ENCODE measurements around the gene ZNF668.
A peak's percentile ranks its signal among the peaks of the same experiment; 100 is the strongest.
"Not testable (repeated sequence)": the region's sequence is repeated elsewhere in the genome, so short reads cannot be mapped to it uniquely, and the experiment has no call there.

Gene ZNF668

DNA sequence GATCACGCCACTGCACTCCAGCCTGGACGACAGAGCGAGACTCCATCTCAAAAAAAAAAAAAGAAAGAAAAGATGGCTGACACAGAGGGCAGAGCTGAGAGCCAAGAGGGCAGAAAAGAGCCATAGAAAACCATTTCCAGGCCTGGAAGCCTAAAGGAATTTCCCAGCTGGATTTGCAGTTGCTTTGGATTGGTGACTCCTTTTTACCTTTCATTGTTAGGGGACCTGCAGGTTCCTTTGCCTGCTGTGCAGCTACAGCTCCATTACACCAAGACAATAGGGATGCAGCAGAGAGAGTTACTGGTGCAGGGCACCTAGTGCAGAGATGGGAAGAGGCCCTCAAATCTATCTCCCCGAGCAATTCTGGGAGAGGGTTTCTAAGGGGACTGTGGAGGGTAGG, 18.4 kb downstream of the ZNF668 start:
- ATAC-seq: no peak

DNA sequence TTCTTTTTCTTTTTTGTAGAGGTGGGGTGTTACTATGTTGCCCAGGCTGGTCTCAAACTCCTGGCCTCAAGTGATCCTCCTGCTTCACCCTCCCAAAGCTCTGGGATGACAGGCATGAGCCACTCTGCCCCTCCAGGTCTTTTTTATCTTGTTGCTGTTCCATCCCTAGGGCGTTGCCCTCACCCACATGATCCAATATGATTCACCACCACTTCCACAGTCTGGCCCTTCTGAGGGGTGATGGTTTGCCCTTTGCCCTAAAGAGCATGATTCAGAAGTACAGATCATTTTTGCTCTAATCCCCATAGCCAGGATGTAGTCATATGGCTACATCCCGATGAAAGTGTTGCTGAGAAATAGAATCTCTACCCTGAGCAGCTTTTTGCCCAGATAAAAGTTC, 21.9 kb downstream of the ZNF668 start:
- ATAC-seq: peak in 1 of 2 donors; percentile 38

DNA sequence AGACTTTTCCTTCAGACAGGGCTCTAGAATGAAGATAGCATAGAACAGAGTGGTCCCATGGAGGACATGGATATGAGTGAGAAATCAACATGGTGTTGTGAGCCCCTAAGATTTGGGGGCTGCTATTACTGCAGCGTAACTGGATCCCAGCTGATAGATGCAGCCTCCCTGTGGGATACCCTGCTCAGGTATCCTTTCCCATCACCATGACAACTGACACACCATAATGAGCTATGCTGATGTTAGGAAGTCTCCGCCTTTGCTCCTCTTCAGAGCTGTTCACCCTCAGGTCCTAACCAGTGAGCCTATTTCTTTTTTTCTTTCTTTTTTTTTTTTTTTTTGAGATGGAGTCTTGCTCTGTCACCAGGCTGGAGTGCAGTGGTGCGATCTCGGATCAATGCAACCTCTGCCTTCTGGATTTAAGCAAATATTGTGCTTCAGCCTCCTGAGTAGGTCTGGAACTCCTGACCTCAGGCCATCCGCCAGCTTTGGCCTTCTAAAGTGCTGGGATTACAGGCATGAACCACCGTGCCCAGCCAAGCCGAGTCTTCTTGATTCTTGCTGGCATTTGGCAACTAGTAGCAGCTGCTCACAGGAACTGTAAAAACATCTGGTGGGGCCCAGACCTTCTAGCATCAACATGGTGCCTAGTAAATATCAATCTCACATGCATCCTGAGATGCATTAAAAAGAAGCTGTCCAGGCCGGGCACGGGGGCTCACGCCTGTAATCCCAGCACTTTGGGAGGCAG, 23.6 kb downstream of the ZNF668 start:
- ATAC-seq: no peak

DNA sequence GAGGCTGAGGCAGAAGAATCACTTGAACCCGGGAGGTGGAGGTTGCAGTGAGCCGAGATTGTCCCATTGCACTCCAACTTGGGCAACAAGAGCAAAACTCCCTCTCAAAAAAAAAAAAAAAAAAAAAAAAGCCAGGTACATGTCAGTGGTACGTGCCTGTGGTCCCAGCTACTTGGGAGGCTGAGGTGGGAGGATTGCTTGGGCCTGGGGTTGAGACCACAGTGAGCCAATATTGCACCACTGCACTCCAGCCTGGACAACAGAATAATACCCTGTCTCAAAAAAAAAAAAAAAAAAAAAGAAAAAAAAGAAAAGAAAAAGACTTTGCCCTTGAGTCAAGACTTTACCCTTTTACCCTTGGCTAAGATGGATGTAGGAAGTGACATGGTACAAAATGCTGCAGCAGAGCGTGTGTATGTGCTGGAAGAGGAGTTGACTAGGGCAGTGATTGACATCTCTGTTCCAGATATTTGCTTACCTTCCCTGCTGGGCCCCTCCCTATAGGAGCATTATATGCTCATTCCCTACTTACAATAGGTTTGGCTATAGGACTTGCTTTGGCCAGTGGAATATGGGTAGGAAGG, 30.1 kb downstream of the ZNF668 start:
- no peak for ATAC-seq

DNA sequence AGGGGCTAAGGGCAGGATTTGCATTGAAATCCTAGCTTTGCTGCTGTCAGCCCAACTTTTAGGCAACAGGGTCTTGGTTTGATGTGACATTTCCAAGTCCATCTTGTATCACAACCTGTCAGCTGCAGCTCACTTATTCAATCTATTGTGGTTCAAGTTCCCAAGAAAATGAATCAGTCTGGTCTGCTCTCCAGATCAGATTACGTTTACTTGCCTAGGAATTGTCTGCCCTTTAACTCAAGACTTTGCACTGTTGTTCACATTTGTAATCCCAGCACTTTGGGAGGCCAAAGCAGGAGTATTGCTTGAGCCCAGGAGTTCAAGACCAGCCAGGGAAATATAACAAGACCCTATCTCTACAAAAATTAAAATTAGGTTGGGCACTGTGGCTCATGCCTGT, 30.7 kb downstream of the ZNF668 start:
- ATAC-seq: no peak

DNA sequence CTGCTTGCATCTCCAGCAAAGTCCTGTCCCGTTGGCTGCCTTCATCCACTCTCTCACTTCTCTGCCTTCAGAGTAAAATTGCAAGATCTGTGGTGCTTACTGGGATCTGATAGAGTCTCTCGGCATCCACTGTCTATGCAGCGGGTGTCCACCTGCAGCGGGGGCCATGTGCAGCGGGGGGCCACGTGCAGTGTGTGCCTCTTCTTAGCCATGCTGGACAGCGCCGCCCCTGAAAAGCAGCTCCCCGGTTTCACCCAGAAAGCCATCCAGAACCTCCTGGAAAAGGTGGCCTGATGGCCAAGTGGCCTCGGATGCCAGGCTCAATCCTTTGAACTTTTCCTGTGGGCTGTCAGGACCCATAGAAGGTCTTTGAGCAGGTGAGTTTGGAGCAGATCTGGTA, 31.2 kb downstream of the ZNF668 start:
- no peak for ATAC-seq

DNA sequence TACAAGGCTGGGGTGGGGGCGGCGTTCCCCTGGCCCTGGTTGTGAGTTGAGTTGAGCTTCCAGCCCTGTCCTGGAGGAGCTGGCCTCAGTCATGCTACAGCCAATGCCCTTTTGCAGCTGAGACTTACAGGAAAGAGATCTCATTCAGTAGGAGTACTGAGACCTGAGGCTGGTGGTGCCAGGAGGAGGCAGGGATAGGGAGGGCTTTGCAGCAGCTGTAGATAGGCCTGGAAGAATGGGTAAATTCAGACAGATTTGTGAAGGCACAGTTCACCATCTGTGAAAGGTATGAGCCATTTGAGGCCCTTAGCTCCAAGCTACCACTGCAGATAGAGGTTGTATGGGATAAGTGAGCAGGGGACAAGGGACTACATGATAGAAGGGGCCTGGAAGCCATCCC, 35.0 kb downstream of the ZNF668 start:
- ATAC-seq: no peak

DNA sequence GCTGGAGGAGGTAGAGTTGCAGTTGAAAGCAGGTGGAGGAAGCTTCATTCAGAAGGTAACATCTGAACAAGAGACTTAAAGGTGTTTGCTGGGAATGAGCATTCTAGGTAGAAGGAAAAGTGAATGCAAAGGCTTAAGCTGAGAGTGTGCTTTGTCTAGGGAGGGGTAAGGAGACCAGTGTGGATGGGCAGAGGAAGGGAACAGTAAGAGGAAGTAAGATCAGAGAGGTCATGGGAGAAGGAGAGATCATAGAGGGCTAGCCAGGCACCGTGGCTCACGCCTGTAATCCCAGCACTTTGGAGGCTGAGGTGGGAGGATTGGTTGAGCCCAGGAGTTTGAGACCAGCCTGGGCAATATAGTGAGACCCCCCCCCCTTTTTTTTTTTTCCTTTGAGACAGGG, 37.3 kb downstream of the ZNF668 start:
- ATAC-seq: no peak

DNA sequence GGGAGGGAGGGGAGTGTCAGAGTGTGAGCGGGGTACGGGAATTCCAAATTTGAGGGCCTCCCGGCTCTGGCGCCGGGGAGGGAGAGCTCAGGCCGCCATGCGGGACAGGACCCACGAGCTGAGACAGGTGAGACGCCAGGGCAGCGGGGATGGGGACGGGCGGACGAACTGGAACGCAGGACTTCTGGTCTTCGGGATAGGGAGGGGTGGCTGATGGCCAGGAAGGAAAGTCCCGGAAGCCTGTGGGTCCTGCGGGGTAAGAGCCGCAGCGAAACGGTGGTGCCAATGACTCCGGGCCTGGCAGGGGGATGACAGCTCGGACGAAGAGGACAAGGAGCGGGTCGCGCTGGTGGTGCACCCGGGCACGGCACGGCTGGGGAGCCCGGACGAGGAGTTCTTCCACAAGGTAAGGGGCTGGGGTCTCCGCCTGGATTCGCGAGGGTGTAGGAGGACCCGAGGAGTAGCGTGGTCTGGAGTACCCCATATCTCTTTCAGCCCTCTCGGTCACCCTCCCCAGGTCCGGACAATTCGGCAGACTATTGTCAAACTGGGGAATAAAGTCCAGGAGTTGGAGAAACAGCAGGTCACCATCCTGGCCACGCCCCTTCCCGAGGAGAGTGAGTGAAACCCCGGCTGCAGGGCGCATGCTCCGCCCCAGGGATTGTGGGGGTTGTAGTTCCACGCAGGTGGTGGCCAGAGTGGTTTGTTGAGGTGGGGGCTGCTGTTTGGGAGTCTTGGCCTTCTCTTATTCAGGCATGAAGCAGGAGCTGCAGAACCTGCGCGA, 40.1 kb downstream of the ZNF668 start:
- peak; percentile 46 to 55 for ATAC-seq

DNA sequence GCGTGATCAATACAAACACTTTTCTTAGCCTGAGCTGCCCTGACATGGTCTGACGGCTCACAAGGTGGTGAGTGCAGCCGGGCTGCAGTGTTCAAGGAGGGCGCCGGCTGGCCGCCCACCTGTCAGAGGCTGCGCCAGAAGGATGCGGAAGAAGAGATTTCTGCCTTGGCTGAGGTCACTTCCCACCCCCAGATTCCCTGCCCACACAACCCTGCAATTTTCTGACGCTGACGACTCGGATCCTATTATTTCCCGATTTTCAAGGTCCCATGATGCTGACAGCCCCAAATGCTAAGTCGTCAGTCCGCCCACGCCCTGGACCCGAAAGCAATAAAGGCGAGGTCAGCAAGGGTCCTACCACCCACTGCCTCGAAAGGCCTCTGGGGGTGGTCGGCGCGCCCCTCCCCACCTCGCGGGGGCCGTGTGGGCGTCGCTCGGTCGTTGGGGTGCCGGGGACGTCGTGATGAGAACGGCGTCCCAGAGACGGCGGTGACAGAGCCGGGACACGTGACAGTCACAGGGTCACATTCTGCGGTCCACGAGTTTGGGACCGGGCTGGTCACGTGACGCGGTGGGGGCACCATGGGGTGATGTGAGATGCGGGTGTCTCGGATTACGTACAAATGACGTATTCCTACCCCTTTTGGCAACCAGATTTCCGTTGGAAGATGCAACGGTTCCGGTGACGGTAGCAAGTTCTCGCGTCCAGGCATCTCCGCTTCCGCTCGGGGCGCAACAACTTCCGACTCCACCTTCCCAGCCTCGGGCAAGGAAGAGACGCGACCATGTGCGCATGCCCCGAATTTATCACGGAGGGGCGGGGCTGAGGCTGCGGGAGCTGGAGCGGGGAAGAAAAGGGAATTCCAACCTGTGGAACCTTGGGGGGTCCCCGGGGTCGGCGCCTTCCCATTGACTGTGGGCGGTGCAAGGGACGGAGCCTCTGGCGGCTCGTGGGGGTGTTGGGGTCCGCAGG, 41.0 kb downstream of the ZNF668 start, which contains the start of gene STX4:
Gene STX4, plus strand, starts transcription at position 823 of the 973 bp plus-strand sequence. CDS start 248 bp downstream, outside the sequence.
- peak; percentile 83 for ATAC-seq

DNA sequence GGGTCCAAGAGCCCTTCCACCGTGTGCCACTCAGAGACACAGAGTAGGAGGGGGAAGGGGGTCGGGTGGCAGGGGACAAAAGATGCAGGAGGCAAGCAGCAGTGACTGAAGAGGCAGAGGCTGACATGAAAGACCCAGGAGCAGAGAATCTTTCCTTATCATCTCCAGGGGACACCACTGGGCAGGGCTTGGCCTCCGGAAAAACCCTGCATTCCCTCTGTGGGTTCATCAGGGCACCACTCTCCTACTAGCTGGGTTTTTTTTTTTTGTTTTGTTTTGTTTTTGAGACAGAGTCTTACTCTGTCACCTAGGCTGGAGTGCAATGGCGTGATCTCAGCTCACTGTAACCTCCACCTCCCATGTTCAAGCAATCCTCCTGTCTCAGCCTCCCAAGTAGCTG, 42.8 kb downstream of the ZNF668 start:
- no peak for ATAC-seq

DNA sequence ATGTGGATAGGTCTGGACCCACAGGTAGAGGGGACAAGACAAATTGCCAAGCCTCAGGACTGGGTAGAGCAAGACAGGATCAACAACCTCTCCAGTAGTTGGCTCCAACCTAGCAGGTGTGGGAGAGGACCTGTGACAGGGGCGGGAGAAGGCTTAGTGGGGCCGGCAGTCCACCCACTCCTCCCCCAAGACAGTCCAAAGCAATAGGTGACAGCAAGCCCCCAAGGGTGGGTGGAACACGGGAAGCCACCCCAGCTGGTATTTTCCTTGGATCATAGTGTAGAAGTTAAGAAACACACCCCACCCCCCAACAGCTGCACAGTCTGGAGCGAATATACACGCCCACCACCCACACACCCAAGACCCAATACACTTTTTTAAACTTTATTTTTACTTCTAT, 44.8 kb downstream of the ZNF668 start:
- ATAC-seq: no peak

DNA sequence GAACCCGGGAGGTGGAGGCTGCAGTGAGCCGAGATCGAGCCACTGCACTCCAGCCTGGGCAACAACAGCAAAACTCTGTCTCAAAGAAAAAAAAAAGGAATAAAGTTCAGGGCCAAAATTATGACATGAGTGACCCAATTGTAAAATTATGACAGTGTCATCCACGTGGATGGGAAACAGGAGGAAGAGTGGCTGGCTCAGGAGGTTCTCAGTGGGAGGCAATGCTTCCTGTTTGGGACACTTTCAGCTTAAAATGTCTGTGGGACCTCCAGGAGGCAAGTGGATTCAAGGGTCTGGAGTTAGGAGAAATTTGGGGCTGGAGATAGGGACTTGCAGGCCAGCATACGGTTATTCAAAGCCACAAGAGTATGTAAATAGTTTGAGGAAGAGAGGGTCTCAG, 48.7 kb downstream of the ZNF668 start:
- ATAC-seq: no peak

DNA sequence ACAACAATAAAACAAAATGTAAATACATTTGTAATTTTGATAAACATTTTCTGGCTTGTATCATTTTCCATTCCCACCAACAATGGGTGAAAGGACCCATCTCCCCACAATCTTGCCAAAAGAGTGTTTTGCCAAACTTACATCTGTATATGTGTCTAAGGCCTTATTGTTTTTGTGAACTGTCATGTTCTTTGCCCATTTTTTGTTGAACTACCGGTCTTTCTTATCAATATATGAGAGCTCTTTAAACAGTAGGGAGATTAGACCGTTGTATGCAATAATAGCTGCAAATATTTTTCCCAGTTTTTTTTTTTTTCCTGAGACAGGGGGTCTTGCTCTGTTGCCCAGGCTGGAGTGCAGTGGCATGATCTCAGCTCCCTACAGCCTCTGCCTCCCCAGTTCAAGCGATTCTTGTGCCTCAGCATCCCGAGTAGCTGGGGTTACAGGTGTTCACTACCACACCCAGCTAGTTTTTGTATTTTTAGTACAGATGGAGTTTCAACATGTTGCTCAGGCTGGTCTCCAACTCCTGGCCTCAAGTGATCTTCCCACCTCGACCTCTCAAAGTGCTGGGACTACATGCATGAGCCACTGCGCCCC, 50.3 kb downstream of the ZNF668 start:
- no peak for ATAC-seq

DNA sequence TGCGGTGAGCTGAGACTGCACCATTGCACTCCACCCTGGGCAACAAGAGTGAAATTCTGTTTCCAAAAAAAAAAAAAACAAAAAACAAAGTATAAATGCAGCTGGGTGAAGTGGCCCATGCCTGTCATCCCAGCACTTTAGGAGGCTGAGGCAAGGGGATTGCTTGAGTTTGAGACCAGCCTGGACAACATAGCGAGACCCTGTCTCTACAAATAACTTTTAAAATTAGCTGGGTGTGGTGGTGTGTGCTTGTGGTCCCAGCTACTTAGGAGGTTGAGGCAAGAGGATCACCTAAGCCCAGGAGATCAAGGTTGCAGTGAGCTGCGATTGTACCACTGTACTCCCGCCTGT, 50.8 kb downstream of the ZNF668 start:
- ATAC-seq: no peak

DNA sequence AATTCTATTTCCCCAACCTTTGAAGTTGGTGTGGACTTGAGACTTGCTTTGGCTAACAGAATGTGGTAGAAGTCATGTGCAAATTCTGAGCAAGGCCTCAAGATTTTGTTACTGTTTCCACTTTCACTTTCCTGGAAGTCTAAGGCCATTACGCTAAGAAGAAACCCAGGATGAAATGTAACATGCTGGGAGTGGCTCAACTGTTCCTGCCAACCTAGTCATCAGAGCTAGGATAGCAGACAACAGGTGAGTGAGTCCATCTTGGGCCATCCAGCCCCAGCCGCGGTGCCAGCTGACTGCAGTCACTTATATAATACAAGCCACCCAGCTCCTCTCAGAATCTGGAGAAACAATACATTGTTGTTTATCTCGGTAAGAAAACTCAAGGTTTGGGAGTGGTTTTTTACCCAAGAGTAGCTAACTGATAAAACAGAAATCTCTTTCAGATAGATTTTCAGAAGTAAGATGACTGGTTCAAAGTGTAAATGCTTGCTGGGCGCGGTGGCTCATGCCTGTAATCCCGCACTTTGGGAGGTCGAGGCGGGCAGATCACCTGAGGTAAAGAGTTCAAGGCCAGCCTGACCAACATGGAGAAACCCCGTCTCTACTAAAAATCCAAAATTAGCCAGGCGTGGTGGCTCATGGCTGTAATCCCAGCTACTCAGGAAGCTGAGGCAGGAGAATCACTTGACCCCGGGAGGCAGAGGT, 51.3 kb downstream of the ZNF668 start:
- ATAC-seq: no peak

DNA sequence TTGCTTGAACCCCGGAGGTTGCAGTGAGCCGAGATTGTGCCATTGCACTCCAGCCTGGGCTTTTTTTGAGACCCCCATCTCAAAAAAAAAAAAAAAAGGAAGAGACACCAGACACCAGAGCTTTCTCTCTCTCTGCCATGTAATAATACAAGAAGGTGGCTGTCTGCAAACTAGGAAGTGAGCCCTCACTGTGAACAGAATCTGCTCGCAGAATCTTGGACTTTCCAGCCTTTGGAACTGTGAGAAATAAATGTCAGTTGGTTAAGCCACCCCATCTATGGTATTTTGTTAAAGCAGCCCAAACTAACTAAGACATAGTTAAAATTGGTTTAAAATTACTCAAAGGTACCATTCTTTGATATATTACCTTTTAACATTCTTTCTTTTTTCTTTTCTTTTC, 53.5 kb downstream of the ZNF668 start:
- ATAC-seq: no peak

DNA sequence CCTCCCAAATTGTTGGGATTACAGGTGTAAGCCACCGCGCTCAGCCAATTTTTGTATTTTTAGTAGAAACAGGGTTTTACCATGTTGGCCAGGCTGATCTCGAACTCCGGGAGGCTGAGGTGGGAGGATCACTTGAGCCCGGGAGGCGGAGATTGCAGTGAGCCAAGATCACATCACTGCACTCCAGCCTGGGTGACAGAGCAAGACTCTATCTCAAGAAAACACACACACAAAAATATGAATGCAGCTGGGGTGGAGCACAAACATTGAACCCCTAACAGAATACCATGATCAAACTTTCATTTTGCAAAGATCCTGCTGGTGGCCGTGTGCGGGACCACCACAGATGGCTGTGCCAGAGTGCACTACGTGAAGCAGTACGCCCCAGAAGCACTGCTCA, 56.3 kb downstream of the ZNF668 start:
- ATAC-seq: not testable (repeated sequence)

DNA sequence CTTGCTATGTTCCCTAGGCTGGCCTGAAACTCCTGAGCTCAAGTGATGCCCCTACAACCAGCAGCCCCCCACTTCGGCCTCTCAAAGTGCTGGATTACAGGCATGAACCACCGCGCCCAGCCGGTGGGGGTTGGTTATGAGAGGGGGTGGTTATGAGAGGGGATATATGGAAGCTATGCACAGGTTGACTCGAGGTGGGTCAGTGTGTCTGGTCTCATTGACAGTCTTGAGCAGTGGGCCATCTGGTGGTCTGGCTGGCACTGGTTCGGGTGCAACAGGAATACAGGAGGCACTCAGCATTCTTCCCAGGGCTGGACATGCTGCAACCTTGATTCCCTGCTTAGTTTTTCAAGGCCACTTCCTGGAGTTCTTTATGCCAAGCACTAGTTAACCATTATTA, 58.0 kb downstream of the ZNF668 start:
- ATAC-seq: no peak

DNA sequence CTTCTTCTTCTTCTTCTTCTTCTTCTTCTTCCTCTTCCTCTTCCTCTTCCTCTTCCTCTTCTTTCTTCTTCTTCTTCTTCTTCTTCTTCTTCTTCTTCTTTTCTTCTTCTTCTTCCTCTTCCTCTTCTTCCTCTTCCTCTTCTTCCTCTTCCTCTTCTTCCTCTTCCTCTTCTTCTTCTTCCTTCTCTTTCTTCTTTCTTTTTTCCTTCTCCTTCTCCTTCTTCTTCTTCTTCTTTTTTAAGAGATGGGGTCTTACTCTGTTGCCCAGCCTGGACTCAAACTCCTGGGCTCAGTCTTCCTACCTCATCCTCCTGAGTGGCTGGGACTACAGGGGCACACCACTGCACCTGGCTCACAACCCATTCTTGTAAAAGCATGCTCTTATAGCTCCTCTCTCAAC, 60.7 kb downstream of the ZNF668 start:
- ATAC-seq: not testable (repeated sequence)

DNA sequence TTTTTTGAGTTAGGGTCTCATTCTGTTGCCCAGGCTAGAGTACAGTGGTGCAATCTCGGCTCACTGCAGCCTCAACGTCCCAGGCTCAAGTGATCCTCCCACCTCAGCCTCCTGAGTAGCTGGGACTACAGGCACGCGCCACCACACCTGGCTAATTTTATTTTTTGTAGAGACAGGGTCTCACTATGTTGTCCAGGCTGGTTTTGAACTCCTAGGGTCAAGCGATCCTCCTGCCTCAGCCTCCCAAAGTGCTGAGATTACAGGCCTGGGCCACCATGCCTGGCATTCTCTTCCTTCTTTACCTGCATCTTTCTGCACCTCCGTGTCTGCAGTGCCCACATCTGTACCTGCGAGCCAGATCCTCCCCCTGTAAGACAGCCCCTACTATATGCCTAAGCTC, 62.2 kb downstream of the ZNF668 start:
- not testable (repeated sequence) for ATAC-seq
